PC-9 (cell line): ENCODE data around the gene LNX1.

ENCODE experiments used
- EZH2 ChIP-seq: fragments of 200-600 bp; sonication (generic); IDR thresholded peaks from 2 replicates; pipeline ENCODE4 v1.8.0; 2017; ENCODE audit warnings: antibody characterized with exemption, low read depth
- TF ChIP-seq, protein P1 (sequence below): fragments of 200-600 bp; sonication (generic); conservative IDR thresholded peaks from 2 replicates; pipeline ENCODE4 v1.6.1; 2017; ENCODE audit warnings: mixed run types, antibody characterized with exemption, mild to moderate bottlenecking, moderate library complexity

DNA sequence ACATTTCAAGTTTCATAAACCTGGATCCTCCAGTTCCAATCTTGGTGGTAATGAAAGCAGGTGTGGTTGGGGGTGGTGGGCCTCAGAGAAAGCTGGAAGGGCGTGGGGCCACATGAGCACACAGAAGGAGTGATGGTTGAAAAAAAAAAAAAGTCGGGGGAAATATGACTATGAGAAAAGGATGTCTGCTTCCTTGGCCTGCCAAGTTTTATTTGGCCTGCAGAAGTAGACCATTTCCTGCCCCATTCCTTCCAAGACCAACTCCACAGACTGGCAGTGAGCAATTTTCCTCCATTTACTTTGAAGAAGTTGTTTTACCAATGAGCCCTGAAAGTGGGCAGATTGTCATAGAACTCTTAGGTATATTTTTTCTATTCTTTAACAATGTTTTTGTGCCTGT lies 43.3 kb downstream of the LNX1 start:
- TF ChIP-seq, protein P1, sequence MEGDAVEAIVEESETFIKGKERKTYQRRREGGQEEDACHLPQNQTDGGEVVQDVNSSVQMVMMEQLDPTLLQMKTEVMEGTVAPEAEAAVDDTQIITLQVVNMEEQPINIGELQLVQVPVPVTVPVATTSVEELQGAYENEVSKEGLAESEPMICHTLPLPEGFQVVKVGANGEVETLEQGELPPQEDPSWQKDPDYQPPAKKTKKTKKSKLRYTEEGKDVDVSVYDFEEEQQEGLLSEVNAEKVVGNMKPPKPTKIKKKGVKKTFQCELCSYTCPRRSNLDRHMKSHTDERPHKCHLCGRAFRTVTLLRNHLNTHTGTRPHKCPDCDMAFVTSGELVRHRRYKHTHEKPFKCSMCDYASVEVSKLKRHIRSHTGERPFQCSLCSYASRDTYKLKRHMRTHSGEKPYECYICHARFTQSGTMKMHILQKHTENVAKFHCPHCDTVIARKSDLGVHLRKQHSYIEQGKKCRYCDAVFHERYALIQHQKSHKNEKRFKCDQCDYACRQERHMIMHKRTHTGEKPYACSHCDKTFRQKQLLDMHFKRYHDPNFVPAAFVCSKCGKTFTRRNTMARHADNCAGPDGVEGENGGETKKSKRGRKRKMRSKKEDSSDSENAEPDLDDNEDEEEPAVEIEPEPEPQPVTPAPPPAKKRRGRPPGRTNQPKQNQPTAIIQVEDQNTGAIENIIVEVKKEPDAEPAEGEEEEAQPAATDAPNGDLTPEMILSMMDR: no peak
- TF ChIP-seq EZH2: no peak
